Astrocyte (in vitro differentiated cells and primary cell): ENCODE results near the gene KIAA1671.

ENCODE experiments used
- CTCF ChIP-seq: IDR thresholded peaks from 2 replicates; pipeline ENCODE4 v1.5.1; 2011; ENCODE audit warnings: low read depth, mild to moderate bottlenecking, inconsistent platforms, low read length, moderate library complexity; ENCODE audit not compliant: insufficient read depth
- EZH2 ChIP-seq: IDR thresholded peaks from 2 replicates; pipeline ENCODE4 v1.6.1; 2012; ENCODE audit warnings: mild to moderate bottlenecking, low read length, inconsistent platforms; ENCODE audit not compliant: insufficient read depth

GRCh38 chr22:24969560-24970301 lies 17.2 kb downstream of the KIAA1671 start:
- TF ChIP-seq EZH2 (no peak), CTCF (no peak)
